Muscle layer of colon (tissue), 2 donors: ENCODE measurements around the gene ITGAE.
"Not testable (repeated sequence)": the region's sequence is repeated elsewhere in the genome, so short reads cannot be mapped to it uniquely, and the experiment has no call there.

ENCODE experiments used
- H3K27ac ChIP-seq: one replicate; pipeline ENCODE4 v1.7.0; 2013; ENCODE audit warnings: low read depth, mild to moderate bottlenecking, low read length, moderate library complexity
- H3K27me3 ChIP-seq, 2 donors: one replicate each; pipeline ENCODE4 v1.7.0; 2013; ENCODE audit warnings: low read length in 2 of 2, mild to moderate bottlenecking in 2 of 2; ENCODE audit not compliant: insufficient read depth in 2 of 2, control insufficient read depth in 1 of 2
- H3K36me3 ChIP-seq: one replicate; pipeline ENCODE4 v1.7.0; 2013; ENCODE audit warnings: mild to moderate bottlenecking, low read length; ENCODE audit not compliant: insufficient read depth
- H3K4me1 ChIP-seq: one replicate; pipeline ENCODE4 v1.7.0; 2013; ENCODE audit warnings: mild to moderate bottlenecking, low read length; ENCODE audit not compliant: insufficient read depth
- H3K4me3 ChIP-seq, 2 donors: one replicate each; pipeline ENCODE4 v1.7.0; 2013; ENCODE audit warnings: low read length in 2 of 2, low read depth in 1 of 2, mild to moderate bottlenecking in 1 of 2, moderate library complexity in 1 of 2
- H3K9ac ChIP-seq: one replicate; pipeline ENCODE4 v1.7.0; 2013; ENCODE audit warnings: low read length
- H3K9me3 ChIP-seq: one replicate; pipeline ENCODE4 v1.7.0; 2013; ENCODE audit warnings: mild to moderate bottlenecking, low read length
- donor health status: abdominal sarcoma.
- donor health status: Adenocarcinoma of cecum.

Gene ITGAE

GRCh38 chr17:3718201-3718600, 82.8 kb downstream of the ITGAE start:
- Histone ChIP-seq H3K4me3 (no peak overlapping the region), H3K36me3 (peaks cover 44% of the 10 kb centered on the region), H3K9ac (no peak overlapping the region), H3K4me1 (peaks cover 9% of the 10 kb centered on the region), H3K27me3 (no peaks in the 10 kb centered on the region), H3K9me3 (no peaks in the 10 kb centered on the region), H3K27ac (no peak overlapping the region)

GRCh38 chr17:3715296-3715695, 85.7 kb downstream of the ITGAE start:
- no peaks in the 10 kb centered on the region for H3K27me3 ChIP-seq
- H3K4me3 ChIP-seq, result no peak overlapping the region
- no peak overlapping the region for H3K27ac ChIP-seq
- H3K9me3 ChIP-seq, result no peaks in the 10 kb centered on the region
- H3K9ac ChIP-seq, result no peak overlapping the region
- H3K36me3 ChIP-seq, result peaks cover 44% of the 10 kb centered on the region
- H3K4me1 ChIP-seq, result no peaks in the 10 kb centered on the region

- Histone ChIP-seq H3K36me3 (peaks cover 32% of the 10 kb centered on the region), H3K27me3 (no peaks in the 10 kb centered on the region), H3K9ac (no peak overlapping the region), H3K4me3 (no peak overlapping the region), H3K9me3 (no peaks in the 10 kb centered on the region), H3K27ac (no peak overlapping the region), H3K4me1 (no peaks in the 10 kb centered on the region)
Observed at GRCh38 chr17:3712811-3713463, 88.1 kb downstream of the ITGAE start.

GRCh38 chr17:3710951-3711383, 90.0 kb downstream of the ITGAE start:
- no peaks in the 10 kb centered on the region for H3K4me1 ChIP-seq
- peaks cover 12% of the 10 kb centered on the region for H3K36me3 ChIP-seq
- H3K27ac ChIP-seq, result no peak overlapping the region
- no peaks in the 10 kb centered on the region for H3K27me3 ChIP-seq
- no peak overlapping the region for H3K4me3 ChIP-seq
- no peaks in the 10 kb centered on the region for H3K9me3 ChIP-seq
- H3K9ac ChIP-seq, result no peak overlapping the region

GRCh38 chr17:3708366-3708765, 92.6 kb downstream of the ITGAE start:
- Histone ChIP-seq H3K27me3 (no peaks in the 10 kb centered on the region), H3K36me3 (no peaks in the 10 kb centered on the region), H3K27ac (no peak overlapping the region), H3K4me3 (no peak overlapping the region), H3K9me3 (no peaks in the 10 kb centered on the region), H3K9ac (no peak overlapping the region), H3K4me1 (no peaks in the 10 kb centered on the region)

- H3K27me3 ChIP-seq, H3K4me3 ChIP-seq, H3K9me3 ChIP-seq, H3K4me1 ChIP-seq, H3K36me3 ChIP-seq, H3K27ac ChIP-seq, H3K9ac ChIP-seq: not testable (repeated sequence)
Observed at GRCh38 chr17:3705718-3705984, 95.3 kb downstream of the ITGAE start.

- H3K27me3 ChIP-seq, result no peaks in the 10 kb centered on the region
- H3K9me3 ChIP-seq, result no peaks in the 10 kb centered on the region
- H3K4me1 ChIP-seq, result no peaks in the 10 kb centered on the region
- no peak overlapping the region for H3K9ac ChIP-seq
- H3K4me3 ChIP-seq, result no peak overlapping the region
- H3K27ac ChIP-seq, result no peak overlapping the region
- no peaks in the 10 kb centered on the region for H3K36me3 ChIP-seq
Observed at GRCh38 chr17:3704931-3705717, 95.9 kb downstream of the ITGAE start.

GRCh38 chr17:3702041-3702539, 98.9 kb downstream of the ITGAE start:
- not testable (repeated sequence) for H3K9me3 ChIP-seq, H3K27ac ChIP-seq, H3K4me1 ChIP-seq, H3K9ac ChIP-seq, H3K36me3 ChIP-seq, H3K4me3 ChIP-seq, H3K27me3 ChIP-seq

GRCh38 chr17:3699951-3700350, 101.0 kb downstream of the ITGAE start:
- no peak overlapping the region for H3K9ac ChIP-seq

GRCh38 chr17:3698139-3698538, 102.8 kb downstream of the ITGAE start:
- Histone ChIP-seq H3K36me3 (no peaks in the 10 kb centered on the region), H3K27me3 (peaks cover 0 to 31% of the 10 kb centered on the region in 2 donors), H3K4me3 (no peak overlapping the region), H3K27ac (no peak overlapping the region), H3K4me1 (no peaks in the 10 kb centered on the region), H3K9ac (no peak overlapping the region), H3K9me3 (peaks cover 5% of the 10 kb centered on the region)

More at GRCh38 chr17:3699951-3700350, 101.0 kb downstream of the ITGAE start:
- peaks cover 5% of the 10 kb centered on the region for H3K9me3 ChIP-seq
- no peaks in the 10 kb centered on the region for H3K36me3 ChIP-seq
- H3K27ac ChIP-seq, result no peak overlapping the region
- H3K4me1 ChIP-seq, result no peaks in the 10 kb centered on the region
- peaks cover 0 to 18% of the 10 kb centered on the region in 2 donors for H3K27me3 ChIP-seq
- no peak overlapping the region for H3K4me3 ChIP-seq

- H3K27ac ChIP-seq, result no peak overlapping the region
Observed at GRCh38 chr17:3697103-3697476, 103.9 kb downstream of the ITGAE start.

More at GRCh38 chr17:3697103-3697476, 103.9 kb downstream of the ITGAE start:
- Histone ChIP-seq H3K9me3 (peaks cover 5% of the 10 kb centered on the region), H3K36me3 (no peaks in the 10 kb centered on the region), H3K4me3 (no peak overlapping the region), H3K4me1 (no peaks in the 10 kb centered on the region), H3K27me3 (peaks cover 0 to 36% of the 10 kb centered on the region in 2 donors), H3K9ac (no peak overlapping the region)
